Neural progenitor cell (in vitro differentiated cells): Measurements from ENCODE around the gene CELA1.

Experiments used
- CTCF ChIP-seq: fragments of 200-600 bp; sonication (generic); IDR thresholded peaks from 2 replicates; pipeline ENCODE4 v1.5.1; 2017; ENCODE audit warnings: antibody characterized with exemption, mild to moderate bottlenecking
- EZH2 ChIP-seq: fragments of 200-600 bp; sonication (generic); IDR thresholded peaks from 2 replicates; pipeline ENCODE4 v1.6.1; 2017; ENCODE audit warnings: antibody characterized with exemption, mild to moderate bottlenecking, moderate library complexity
- EZH2phosphoT487 ChIP-seq: fragments of 200-600 bp; sonication (generic); IDR thresholded peaks from 2 replicates; pipeline ENCODE4 v1.6.1; 2017; ENCODE audit warnings: antibody characterized with exemption

- TF ChIP-seq CTCF: no peak
- TF ChIP-seq EZH2: no peak
- TF ChIP-seq EZH2phosphoT487: no peak
These were observed 45.0 kb upstream of the CELA1 start, which contains the start of gene GALNT6 for GRCh38 chr12:51391283-51392123.
